ENCODE data around the gene MRPL11.
A peak's percentile ranks its signal among the peaks of the same experiment; 100 is the strongest.

MRPL11 gene

GRCh38 chr11:66388780-66389386, 49.8 kb downstream of the MRPL11 start:
- TF ChIP-seq POLR2A (IDR thresholded peaks at IDR 0.05; ENCODE audit: extremely low read depth, insufficient read length) = no peak
- TF ChIP-seq CTCF (IDR thresholded peaks at IDR 0.05; ENCODE audit: low read depth, low read length) = peak; percentile 98
- TF ChIP-seq MYC (IDR thresholded peaks at IDR 0.05; ENCODE audit: low read depth, low read length) = no peak
- TF ChIP-seq MAX (IDR thresholded peaks at IDR 0.05; ENCODE audit: low read depth, low read length) = peak; percentile 37; the same call in 1 of the 2 replicates
- no peak overlapping the region for H3K4me3 ChIP-seq (ENCODE audit: low read depth, low read length)
- peak; percentile 87 for DNase-seq (ENCODE audit: low read depth)

GRCh38 chr11:66386171-66387069, 52.2 kb downstream of the MRPL11 start:
- no peak overlapping the region for H3K4me3 ChIP-seq (ENCODE audit: low read depth, low read length)
- peak; percentile 90 for DNase-seq (ENCODE audit: low read depth)
- peak; percentile 96 for TF ChIP-seq CTCF (IDR thresholded peaks at IDR 0.05; ENCODE audit: low read depth, low read length)
- no peak; the same call in 1 of the 2 replicates for TF ChIP-seq MAX (IDR thresholded peaks at IDR 0.05; ENCODE audit: low read depth, low read length)
- no peak for TF ChIP-seq POLR2A (IDR thresholded peaks at IDR 0.05; ENCODE audit: extremely low read depth, insufficient read length)
- TF ChIP-seq MYC (IDR thresholded peaks at IDR 0.05; ENCODE audit: low read depth, low read length) = 0 out of 2 replicates have a peak, but pooled peaks have one; percentile 10
